Stomach (tissue), 4 donors: ENCODE measurements around the gene MEGF6.
A peak's percentile ranks its signal among the peaks of the same experiment; 100 is the strongest.

Experiments
- EP300 ChIP-seq: sonication (generic); formaldehyde crosslinking; IDR thresholded peaks from one replicate; pipeline ENCODE4 v1.6.1; 2017; ENCODE audit warnings: antibody characterized with exemption
- POLR2A ChIP-seq, 4 donors: fragments of 450-650 bp; IDR thresholded peaks; one replicate each; pipeline ENCODE4 v1.6.1; 2016; ENCODE audit warnings: antibody characterized with exemption in 4 of 4, control low read depth in 2 of 4, mild to moderate bottlenecking in 1 of 4, moderate library complexity in 1 of 4
- POLR2AphosphoS5 ChIP-seq, 3 donors: sonication (generic); formaldehyde crosslinking; IDR thresholded peaks; one replicate each; pipeline ENCODE4 v1.6.1; 2016; ENCODE audit warnings: antibody characterized with exemption in 3 of 3
- TF ChIP-seq, protein P1 (sequence below), 7 experiments: fragments of 450-650 bp in 4 of 7; fragments of 200-600 bp in 3 of 7; sonication (generic) in 3 of 7; IDR thresholded peaks; one replicate each; pipeline ENCODE4 v1.5.1; 2016 to 2019; ENCODE audit warnings: antibody characterized with exemption in 7 of 7, control low read depth in 2 of 7, mild to moderate bottlenecking in 1 of 7

- TF ChIP-seq POLR2A (IDR thresholded peaks at IDR 0.05) (no peak), EP300 (no peak), POLR2AphosphoS5 (IDR thresholded peaks at IDR 0.05) (no peak)
- TF ChIP-seq, protein P1, sequence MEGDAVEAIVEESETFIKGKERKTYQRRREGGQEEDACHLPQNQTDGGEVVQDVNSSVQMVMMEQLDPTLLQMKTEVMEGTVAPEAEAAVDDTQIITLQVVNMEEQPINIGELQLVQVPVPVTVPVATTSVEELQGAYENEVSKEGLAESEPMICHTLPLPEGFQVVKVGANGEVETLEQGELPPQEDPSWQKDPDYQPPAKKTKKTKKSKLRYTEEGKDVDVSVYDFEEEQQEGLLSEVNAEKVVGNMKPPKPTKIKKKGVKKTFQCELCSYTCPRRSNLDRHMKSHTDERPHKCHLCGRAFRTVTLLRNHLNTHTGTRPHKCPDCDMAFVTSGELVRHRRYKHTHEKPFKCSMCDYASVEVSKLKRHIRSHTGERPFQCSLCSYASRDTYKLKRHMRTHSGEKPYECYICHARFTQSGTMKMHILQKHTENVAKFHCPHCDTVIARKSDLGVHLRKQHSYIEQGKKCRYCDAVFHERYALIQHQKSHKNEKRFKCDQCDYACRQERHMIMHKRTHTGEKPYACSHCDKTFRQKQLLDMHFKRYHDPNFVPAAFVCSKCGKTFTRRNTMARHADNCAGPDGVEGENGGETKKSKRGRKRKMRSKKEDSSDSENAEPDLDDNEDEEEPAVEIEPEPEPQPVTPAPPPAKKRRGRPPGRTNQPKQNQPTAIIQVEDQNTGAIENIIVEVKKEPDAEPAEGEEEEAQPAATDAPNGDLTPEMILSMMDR (IDR thresholded peaks at IDR 0.05), result peak in 4 of 7 experiments; percentile 38 to 61 (median 48)
Measured at GRCh38 chr1:3614755-3615742, 3.7 kb upstream of the MEGF6 start.
